Measurements from ENCODE around the gene AGBL4.

AGBL4 gene

DNA sequence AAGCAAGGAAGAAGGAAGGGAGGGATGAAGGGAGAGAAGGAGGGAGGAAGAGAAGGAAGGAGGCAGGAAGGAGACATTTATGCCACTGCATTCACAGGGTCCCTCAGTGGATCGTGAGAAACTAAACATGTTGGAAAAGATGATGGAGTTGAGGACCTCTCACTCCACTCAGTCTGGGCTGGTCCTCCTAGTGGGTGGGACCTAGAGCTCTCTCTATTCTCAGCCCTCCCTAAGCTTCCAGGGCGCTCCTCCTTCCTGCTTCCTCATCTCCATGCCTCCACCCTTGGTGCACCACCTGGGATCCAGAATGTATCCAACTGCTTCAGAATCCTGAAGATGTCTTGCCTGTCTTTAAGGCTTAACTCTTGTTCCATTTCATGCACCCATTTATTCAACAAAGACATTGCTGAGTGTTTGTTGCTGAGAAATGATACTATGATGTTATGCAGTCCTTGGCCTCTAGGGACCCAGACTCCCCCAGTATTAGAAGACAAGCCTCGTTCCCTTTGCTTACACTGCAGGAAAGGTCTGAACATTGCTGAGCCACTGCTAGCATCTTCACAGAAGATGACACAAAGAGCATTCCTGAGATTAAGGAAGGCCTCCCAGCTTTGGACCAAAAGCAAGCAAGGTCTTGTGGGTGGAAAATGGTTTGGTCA, 1335.5 kb downstream of the AGBL4 start:
- Histone ChIP-seq H3K4ac (ENCODE audit: low read depth in 1 of 2, low read length in 2 of 2) (no peak overlapping the region), H3K18ac (ENCODE audit: low read depth in 1 of 2, low read length in 2 of 2) (no peak overlapping the region), H3K9me3 (ENCODE audit: control insufficient read depth, low read length) (no peaks in the 10 kb centered on the region), H3K27me3 (ENCODE audit: control insufficient read depth in 1 of 2, insufficient read depth in 1 of 2, low read length in 2 of 2) (peaks cover 0 to 28% of the 10 kb centered on the region in 2 experiments), H3K23ac (ENCODE audit: low read length in 2 of 2) (no peak overlapping the region), H3K14ac (ENCODE audit: low read length in 2 of 2) (no peak overlapping the region), H3K36me3 (ENCODE audit: control insufficient read depth in 1 of 2, insufficient read depth in 2 of 2, low read depth in 1 of 2, low read length in 2 of 2) (no peaks in the 10 kb centered on the region), H3K4me2 (ENCODE audit: low read length, poor library complexity, severe bottlenecking) (no peak overlapping the region), H3K4me1 (ENCODE audit: control insufficient read depth, insufficient read depth, low read depth, low read length) (peaks cover 25% of the 10 kb centered on the region), H3K79me1 (replicated peaks; ENCODE audit: low read length, poor library complexity, severe bottlenecking) (no peaks in the 10 kb centered on the region), H2AK5ac (ENCODE audit: low read length, severe bottlenecking) (no peak overlapping the region), H2AFZ (ENCODE audit: low read depth, low read length) (no peak overlapping the region), H4K8ac (ENCODE audit: low read length) (no peak overlapping the region), H3K27ac (ENCODE audit: low read length, poor library complexity, severe bottlenecking) (peak overlapping the region; percentile 86), H2BK15ac (ENCODE audit: low read depth, poor library complexity, severe bottlenecking) (no peak overlapping the region), H3K9ac (ENCODE audit: low read length) (no peak overlapping the region), H2BK120ac (ENCODE audit: low read depth, low read length) (no peak overlapping the region), H4K91ac (ENCODE audit: low read length) (no peak overlapping the region), H2BK12ac (ENCODE audit: low read length in 2 of 2) (no peak overlapping the region), H2BK5ac (ENCODE audit: low read depth, low read length, poor library complexity, severe bottlenecking) (no peak overlapping the region), H3K4me3 (ENCODE audit: insufficient read depth in 1 of 2, low read depth in 1 of 2, low read length in 2 of 2) (no peak overlapping the region)
- DNase-seq: peak; percentile 3
- 65% methylated on average over 3 of the region's 3 CpGs for WGBS

DNA sequence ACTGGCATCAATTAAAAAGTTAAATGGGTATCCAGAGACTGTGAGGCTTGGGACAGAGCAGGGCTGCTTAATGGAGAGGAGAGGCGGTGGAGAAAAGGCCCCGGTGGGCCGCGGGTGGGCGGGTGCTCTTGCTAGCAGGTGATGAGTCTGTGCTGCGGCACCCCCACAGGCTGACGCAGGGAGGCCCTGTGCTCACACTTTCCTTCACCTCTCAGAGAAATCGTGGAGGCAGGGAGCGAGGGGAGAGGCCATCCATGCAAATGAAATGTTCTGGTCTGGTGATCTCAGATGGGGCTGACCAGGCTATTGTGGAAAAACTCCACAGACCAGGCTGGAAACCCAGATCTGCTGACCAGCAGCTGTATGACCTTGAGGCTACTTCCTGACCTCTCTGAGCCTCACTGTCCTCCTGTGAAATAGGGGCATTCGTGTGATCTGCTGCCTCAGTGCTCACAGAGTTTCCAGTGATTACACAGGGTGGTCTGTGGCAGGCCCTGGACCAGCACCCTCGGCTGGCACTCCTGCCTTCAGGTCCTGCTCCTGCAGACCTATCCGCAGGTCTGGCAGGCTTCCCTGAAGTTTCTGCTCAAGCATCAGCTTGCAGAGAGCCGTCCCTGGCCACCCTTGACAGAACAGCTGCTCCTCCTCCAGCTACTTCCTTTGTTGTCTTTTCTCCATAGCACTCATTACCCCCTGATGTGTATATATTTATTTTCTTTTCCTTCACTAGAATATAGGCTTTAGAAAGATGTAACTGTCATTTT, 1336.3 kb downstream of the AGBL4 start:
- Histone ChIP-seq H3K27ac (ENCODE audit: low read length, poor library complexity, severe bottlenecking) (peak overlapping the region; percentile 86), H3K4ac (ENCODE audit: low read depth in 1 of 2, low read length in 2 of 2) (no peak overlapping the region), H2AFZ (ENCODE audit: low read depth, low read length) (no peak overlapping the region), H3K79me1 (replicated peaks; ENCODE audit: low read length, poor library complexity, severe bottlenecking) (no peaks in the 10 kb centered on the region), H4K8ac (ENCODE audit: low read length) (no peak overlapping the region), H2BK15ac (ENCODE audit: low read depth, poor library complexity, severe bottlenecking) (no peak overlapping the region), H3K23ac (ENCODE audit: low read length in 2 of 2) (no peak overlapping the region), H2BK12ac (ENCODE audit: low read length in 2 of 2) (no peak overlapping the region), H3K27me3 (ENCODE audit: control insufficient read depth in 1 of 2, insufficient read depth in 1 of 2, low read length in 2 of 2) (peaks cover 0 to 20% of the 10 kb centered on the region in 2 experiments), H3K4me2 (ENCODE audit: low read length, poor library complexity, severe bottlenecking) (peak overlapping the region; percentile 44), H3K36me3 (ENCODE audit: control insufficient read depth in 1 of 2, insufficient read depth in 2 of 2, low read depth in 1 of 2, low read length in 2 of 2) (no peaks in the 10 kb centered on the region), H3K4me3 (ENCODE audit: insufficient read depth in 1 of 2, low read depth in 1 of 2, low read length in 2 of 2) (no peak overlapping the region), H3K14ac (ENCODE audit: low read length in 2 of 2) (no peak overlapping the region), H3K4me1 (ENCODE audit: control insufficient read depth, insufficient read depth, low read depth, low read length) (peaks cover 23% of the 10 kb centered on the region), H3K9ac (ENCODE audit: low read length) (no peak overlapping the region), H3K9me3 (ENCODE audit: control insufficient read depth, low read length) (no peaks in the 10 kb centered on the region), H2BK120ac (ENCODE audit: low read depth, low read length) (no peak overlapping the region), H3K18ac (ENCODE audit: low read depth in 1 of 2, low read length in 2 of 2) (no peak overlapping the region), H2BK5ac (ENCODE audit: low read depth, low read length, poor library complexity, severe bottlenecking) (peak overlapping the region; percentile 81), H2AK5ac (ENCODE audit: low read length, severe bottlenecking) (no peak overlapping the region), H4K91ac (ENCODE audit: low read length) (no peak overlapping the region)
- no peak for DNase-seq
- 78% methylated on average over 10 of the region's 13 CpGs for WGBS

DNA sequence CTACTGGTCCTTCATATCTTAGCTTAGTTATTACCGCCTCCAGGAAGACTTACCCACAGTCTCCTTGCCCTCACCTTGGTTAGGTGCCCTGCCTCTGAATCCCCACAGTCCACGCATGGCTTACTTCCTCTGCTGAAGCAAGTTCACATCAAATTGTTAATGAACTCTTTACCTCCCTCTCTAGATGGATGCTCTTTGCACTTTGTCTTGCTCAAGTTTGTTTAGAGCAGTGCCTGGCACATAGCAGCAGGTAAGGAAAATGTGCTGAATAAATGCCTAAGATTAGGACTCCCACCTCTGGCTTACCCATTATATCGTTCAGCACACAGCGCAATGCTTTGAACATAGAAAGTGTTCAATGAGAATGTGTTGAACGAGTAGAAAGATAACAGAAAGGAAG, 1337.6 kb downstream of the AGBL4 start:
- Histone ChIP-seq H3K9me3 (ENCODE audit: control insufficient read depth, low read length) (no peaks in the 10 kb centered on the region), H2BK120ac (ENCODE audit: low read depth, low read length) (no peak overlapping the region), H2BK5ac (ENCODE audit: low read depth, low read length, poor library complexity, severe bottlenecking) (no peak overlapping the region), H3K4me3 (ENCODE audit: insufficient read depth in 1 of 2, low read depth in 1 of 2, low read length in 2 of 2) (no peak overlapping the region), H3K27me3 (ENCODE audit: control insufficient read depth in 1 of 2, insufficient read depth in 1 of 2, low read length in 2 of 2) (peaks cover 0 to 9% of the 10 kb centered on the region in 2 experiments), H3K14ac (ENCODE audit: low read length in 2 of 2) (no peak overlapping the region), H3K79me1 (replicated peaks; ENCODE audit: low read length, poor library complexity, severe bottlenecking) (no peaks in the 10 kb centered on the region), H3K18ac (ENCODE audit: low read depth in 1 of 2, low read length in 2 of 2) (no peak overlapping the region), H3K4ac (ENCODE audit: low read depth in 1 of 2, low read length in 2 of 2) (no peak overlapping the region), H2AK5ac (ENCODE audit: low read length, severe bottlenecking) (peak overlapping the region; percentile 34), H2BK15ac (ENCODE audit: low read depth, poor library complexity, severe bottlenecking) (no peak overlapping the region), H3K9ac (ENCODE audit: low read length) (no peak overlapping the region), H4K8ac (ENCODE audit: low read length) (no peak overlapping the region), H4K91ac (ENCODE audit: low read length) (no peak overlapping the region), H3K27ac (ENCODE audit: low read length, poor library complexity, severe bottlenecking) (no peak overlapping the region), H3K36me3 (ENCODE audit: control insufficient read depth in 1 of 2, insufficient read depth in 2 of 2, low read depth in 1 of 2, low read length in 2 of 2) (no peaks in the 10 kb centered on the region), H3K23ac (ENCODE audit: low read length in 2 of 2) (no peak overlapping the region), H2AFZ (ENCODE audit: low read depth, low read length) (no peak overlapping the region), H3K4me1 (ENCODE audit: control insufficient read depth, insufficient read depth, low read depth, low read length) (peaks cover 28% of the 10 kb centered on the region), H3K4me2 (ENCODE audit: low read length, poor library complexity, severe bottlenecking) (no peak overlapping the region), H2BK12ac (ENCODE audit: low read length in 2 of 2) (no peak overlapping the region)
- no peak for DNase-seq
- WGBS: 93% methylated on average over 5 of the region's 5 CpGs

DNA sequence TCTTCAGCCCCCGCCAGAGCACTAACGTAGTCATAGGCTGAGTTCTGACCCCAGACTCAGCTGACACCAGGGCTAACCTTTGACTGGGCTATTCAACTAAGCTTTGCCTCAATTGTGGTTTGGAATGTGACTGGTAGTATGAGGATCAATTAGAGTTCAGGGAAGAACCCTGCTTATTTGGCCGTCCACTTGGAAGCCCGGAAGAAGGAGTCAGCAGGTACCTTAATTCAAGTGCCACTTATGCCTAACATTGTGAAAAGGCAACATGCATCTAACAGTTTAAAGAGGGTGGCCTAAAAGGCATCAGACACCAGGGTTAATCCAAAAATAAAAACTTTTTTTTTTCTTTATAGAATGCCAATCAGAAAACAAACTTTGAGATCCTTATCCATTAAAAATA, 1339.4 kb downstream of the AGBL4 start:
- Histone ChIP-seq H2BK5ac (ENCODE audit: low read depth, low read length, poor library complexity, severe bottlenecking) (no peak overlapping the region), H2BK15ac (ENCODE audit: low read depth, poor library complexity, severe bottlenecking) (no peak overlapping the region), H3K79me1 (replicated peaks; ENCODE audit: low read length, poor library complexity, severe bottlenecking) (no peaks in the 10 kb centered on the region), H3K36me3 (ENCODE audit: control insufficient read depth in 1 of 2, insufficient read depth in 2 of 2, low read depth in 1 of 2, low read length in 2 of 2) (no peaks in the 10 kb centered on the region), H3K23ac (ENCODE audit: low read length in 2 of 2) (no peak overlapping the region), H3K27me3 (ENCODE audit: control insufficient read depth in 1 of 2, insufficient read depth in 1 of 2, low read length in 2 of 2) (peaks cover 0 to 9% of the 10 kb centered on the region in 2 experiments), H3K27ac (ENCODE audit: low read length, poor library complexity, severe bottlenecking) (no peak overlapping the region), H3K9me3 (ENCODE audit: control insufficient read depth, low read length) (no peaks in the 10 kb centered on the region), H4K8ac (ENCODE audit: low read length) (no peak overlapping the region), H4K91ac (ENCODE audit: low read length) (no peak overlapping the region), H3K4me1 (ENCODE audit: control insufficient read depth, insufficient read depth, low read depth, low read length) (peaks cover 27% of the 10 kb centered on the region), H2BK12ac (ENCODE audit: low read length in 2 of 2) (no peak overlapping the region), H3K4me3 (ENCODE audit: insufficient read depth in 1 of 2, low read depth in 1 of 2, low read length in 2 of 2) (no peak overlapping the region), H3K4ac (ENCODE audit: low read depth in 1 of 2, low read length in 2 of 2) (no peak overlapping the region), H3K18ac (ENCODE audit: low read depth in 1 of 2, low read length in 2 of 2) (no peak overlapping the region), H2AFZ (ENCODE audit: low read depth, low read length) (no peak overlapping the region), H3K14ac (ENCODE audit: low read length in 2 of 2) (no peak overlapping the region), H3K9ac (ENCODE audit: low read length) (no peak overlapping the region), H2AK5ac (ENCODE audit: low read length, severe bottlenecking) (no peak overlapping the region), H2BK120ac (ENCODE audit: low read depth, low read length) (no peak overlapping the region), H3K4me2 (ENCODE audit: low read length, poor library complexity, severe bottlenecking) (no peak overlapping the region)
- no peak for DNase-seq
- WGBS: 96% methylated on average over 4 of the region's 4 CpGs

All from mesenchymal stem cell (in vitro differentiated cells and primary cell).